ENCODE measurements around the gene SYNPO2.

The SYNPO2 gene

DNA sequence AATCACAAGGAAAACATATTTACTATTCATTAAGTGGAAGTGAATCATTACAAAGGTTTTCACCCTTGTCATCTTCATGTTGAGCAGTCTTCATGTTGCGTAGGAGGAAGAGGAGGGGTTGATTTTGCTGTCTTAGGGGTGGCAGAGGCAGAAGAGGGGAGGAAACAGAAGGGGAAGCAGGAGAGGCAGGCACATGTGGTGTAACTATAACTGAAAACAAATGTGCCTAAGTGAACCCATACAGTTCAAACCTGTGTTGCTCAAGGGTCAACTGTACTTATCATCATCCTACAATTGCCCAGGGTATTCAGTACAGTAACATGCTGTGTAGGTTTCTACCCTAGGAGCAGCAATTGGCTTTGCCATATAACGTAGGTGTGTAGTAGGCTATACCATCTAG is 47.2 kb downstream of the SYNPO2 start:
- DNase-seq = no peak

DNA sequence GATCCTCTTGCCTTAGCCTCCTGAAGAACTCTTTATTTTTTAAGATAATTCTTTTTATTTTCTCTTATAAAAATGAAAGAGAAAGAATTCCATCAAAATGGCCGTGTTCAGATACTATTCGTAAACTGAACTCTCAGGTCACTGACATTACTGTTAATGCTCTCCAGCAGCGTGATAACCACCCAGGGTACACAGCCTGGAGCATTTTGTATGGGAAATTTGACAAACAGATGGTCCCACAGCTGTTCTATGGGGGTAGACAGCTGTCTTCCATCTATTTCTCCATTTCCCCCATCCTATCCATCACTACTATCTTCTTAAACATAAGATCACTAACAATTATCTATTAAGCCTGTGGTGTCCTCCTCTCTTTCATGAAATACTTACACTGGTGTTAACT is 47.8 kb downstream of the SYNPO2 start:
- DNase-seq = no peak

DNA sequence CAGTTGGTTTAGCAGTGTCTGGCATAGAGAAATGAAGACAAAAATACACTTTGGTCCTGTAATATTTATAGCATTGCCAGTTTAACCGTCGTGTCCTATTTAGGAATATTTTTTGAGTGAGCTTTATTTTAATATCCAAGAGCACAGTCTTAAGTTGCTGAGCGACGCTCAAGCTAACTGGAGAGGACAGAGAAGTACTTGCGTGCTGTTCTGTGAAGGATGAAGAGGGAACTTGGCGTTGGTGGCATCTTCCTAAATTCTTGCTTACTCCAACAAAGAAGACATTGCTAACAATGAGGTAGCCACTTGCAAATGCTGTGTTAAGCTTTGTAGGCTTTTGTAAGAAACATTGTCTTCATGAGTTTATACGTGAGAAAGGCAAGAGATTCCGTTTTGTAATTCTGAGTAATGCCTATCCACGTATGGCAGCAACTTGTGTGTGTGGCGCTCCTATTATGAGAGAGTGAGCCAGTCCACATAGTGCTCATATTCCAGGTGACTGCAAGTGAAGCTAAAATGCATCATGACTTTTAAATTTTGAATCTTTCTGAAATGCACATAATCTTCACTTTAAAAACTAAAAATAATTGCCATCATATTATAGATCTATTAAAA is 50.6 kb downstream of the SYNPO2 start:
- no peak for DNase-seq

DNA sequence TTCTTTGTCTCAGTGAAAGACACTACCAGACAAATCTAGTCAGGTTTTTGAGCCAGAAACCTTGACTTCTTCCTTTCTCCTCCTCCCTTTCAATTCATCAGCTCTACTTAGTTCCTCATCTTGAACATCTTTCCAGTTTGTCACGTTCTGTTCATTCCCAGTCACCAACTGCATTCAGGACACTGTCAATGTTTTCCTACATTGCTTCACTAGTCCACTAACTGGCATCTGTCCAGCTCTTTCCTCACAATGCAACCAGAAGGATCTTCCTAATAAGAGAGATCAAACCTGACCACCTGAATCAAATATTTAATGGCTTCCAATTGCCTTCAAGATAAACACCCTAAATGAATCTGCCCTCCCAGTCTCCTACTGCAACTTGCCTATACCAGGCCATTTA is 52.5 kb downstream of the SYNPO2 start:
- DNase-seq = no peak

DNA sequence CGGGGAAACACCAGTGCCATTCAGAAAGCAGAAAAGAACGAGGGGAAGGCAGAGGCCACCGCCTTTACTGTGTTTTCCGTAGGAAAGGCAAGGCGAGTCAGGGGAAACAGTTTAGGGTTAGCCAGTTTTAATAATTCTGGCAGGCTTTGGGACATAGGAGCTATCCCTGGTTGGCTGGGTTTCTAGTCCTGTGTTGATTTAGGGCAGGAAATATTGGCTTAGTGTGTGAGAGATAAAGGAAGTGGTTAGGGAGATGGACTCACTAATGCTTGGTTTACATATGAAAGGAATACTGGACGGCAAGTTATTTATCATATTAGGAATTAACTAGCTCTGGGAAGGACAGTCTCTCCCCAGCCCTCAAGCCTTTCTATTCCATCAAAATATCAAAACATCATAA is 53.1 kb downstream of the SYNPO2 start:
- DNase-seq = no peak

DNA sequence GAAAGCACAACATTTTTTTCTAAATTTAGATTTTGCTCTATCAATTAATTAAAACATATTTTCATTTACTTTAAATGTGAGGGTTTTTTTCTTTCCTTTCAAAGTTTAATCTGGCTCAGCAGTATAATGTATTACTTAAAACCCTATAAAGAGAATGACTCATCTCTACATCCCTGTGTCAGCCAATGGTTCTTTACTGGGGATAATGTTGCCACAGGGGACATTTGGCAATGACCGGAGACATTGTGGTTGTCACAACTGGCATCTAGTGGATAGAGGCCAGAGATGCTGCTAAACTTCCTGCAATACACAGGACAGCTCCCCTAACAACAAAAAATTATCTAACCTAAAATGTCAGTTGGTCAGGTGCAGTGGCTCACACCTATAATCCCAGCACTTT is 53.8 kb downstream of the SYNPO2 start:
- DNase-seq = no peak

DNA sequence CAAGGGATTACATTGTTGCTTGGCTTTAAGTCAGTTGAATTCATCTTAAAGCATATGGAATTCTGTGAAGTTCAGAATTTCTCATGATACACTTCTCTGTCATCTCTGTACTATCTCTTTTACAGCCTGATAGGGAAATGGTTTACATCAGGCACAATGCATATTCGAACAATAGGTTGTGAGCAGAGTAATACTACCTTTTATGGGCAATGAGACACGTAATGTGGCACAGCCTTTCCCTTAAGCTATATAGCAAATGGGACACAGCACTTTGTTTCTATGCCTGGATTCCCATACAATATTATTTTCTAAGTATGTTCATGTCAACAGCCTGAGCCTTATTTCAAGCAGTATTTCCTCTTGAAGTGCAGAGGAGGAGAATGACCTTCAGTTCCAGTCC is 58.4 kb downstream of the SYNPO2 start:
- no peak for DNase-seq

DNA sequence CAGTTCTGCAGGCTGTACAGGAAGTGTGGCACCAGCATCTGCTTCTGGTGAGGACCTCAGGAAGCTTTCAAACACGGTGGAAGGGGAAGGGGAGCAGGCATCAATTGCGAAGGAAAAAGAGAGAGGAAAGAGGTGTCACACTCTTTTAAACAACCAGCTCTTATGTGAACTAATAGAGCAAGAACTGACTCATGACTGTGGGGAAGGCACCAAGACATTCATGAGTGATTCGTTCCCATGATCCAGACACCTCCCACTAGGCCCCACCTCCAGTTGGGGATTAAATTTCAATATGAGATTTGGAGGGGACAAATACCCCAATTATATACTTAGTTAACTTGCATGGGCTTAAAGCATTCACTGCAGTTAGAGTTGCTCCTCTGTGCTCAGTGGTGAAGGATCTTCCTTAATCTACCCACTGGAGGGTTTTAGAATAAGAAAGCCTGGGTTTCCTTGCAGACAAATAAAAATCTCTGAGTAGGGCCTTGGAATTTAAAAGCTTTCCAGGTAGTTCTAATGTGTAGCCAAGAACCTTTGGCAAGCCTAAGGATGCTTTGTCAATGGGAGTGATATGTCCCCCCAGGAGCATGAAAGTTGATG is 60.0 kb downstream of the SYNPO2 start:
- DNase-seq = no peak

DNA sequence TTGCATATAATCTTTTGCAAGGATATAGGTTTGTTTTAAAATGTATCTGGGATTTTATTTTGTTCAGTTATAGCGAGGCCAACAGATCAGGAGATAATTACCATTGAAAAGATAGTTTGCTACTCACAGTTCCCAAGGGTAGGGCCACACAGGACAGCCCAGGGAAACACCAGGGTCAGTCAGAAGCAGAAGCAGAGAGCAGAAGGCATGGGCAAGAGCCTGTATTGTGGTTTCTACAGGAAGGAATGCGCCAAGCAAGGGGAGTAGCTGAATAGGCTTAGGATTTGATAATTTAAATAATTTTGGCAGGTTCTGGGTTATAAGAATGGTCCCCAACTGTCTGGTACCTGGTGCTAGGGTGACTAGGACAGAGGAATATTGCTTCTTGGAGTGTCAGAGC is 61.6 kb downstream of the SYNPO2 start:
- DNase-seq = no peak

DNA sequence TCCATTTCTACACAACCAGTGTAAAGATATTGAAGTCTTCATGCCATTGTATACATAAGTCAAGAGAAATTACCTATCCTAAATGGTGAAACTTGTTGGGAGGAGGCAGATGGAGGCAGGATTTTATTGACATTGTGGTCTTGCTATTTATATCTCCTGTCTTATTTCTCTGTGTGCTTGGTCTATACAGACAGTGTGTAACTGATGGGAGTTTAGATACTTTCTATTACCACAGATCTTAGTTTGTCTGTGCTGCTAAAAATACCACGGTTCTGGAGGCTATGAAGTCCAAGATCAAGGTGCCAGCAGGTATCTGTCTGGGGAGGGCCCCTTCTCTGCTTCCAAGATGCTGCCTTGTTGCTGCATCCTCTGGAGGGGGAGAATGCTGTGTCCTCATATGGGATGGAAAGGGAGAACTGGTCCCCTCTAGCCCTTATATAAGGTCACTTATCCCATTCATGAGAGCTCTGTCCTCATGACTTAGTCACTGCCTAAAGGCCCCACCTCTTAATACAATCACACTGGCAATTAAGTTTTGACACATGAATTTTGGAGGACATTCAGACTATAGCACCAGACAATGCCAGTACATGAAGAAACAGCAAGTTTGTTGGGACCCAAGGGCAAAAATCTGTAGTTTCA is 62.4 kb downstream of the SYNPO2 start:
- no peak for DNase-seq

DNA sequence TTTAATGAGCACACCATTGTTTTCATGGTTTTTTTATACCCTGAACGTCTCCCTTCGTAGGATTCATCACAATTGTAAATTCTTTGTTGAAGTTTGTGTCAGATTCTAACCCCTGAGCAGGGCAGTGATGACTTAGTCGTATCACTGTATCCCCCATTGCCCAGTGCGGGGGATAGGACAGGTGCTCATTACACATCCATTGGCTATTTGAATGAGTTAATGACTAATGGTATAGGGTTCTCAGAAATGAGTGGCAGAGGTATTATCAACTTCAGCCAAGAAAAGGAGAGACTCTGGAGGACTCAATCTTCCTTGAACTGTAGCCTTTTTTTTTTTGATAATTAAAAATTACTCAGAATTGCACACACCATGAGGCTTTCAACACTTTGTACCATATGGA is 64.6 kb downstream of the SYNPO2 start:
- no peak for DNase-seq

DNA sequence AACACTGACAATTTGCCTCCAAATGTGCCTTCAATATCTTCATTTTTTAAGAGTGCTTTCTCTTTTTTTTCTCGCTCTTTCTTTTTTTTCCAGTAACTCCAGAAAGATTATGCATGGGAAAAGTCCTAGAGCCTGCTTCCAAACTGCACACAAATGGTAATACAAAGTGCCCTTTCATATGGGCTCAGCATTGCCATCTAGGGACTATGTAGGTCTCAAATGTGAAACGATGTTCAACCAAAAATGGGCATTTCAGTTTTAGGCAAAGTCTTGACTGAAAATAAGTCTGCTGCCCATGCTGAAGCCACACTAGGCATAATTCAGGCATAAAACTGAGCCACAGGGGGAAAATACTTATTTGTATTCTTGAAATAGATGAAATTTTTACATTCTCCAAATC is 65.6 kb downstream of the SYNPO2 start:
- peak in 1 of 2 experiments; percentile 9 for DNase-seq

DNA sequence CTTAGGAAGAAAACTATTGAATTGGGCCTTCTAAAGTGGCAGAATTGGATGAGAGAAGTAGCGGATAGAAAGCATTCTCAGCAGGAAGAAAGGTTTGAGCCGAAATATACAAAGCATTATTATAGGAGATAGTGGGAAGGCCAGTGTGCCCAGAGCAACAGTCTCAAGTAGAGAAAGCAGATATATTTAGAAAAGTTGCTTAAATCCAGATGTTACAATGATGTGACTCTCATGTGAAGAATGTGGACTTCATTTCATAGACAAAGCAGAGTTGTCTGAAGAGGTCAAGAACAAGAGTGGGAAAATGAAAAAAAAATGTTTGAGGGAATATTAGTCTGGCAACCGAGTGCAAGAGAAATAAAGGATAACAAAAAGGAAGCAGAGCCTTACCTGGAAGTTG is 66.9 kb downstream of the SYNPO2 start:
- no peak for DNase-seq

DNA sequence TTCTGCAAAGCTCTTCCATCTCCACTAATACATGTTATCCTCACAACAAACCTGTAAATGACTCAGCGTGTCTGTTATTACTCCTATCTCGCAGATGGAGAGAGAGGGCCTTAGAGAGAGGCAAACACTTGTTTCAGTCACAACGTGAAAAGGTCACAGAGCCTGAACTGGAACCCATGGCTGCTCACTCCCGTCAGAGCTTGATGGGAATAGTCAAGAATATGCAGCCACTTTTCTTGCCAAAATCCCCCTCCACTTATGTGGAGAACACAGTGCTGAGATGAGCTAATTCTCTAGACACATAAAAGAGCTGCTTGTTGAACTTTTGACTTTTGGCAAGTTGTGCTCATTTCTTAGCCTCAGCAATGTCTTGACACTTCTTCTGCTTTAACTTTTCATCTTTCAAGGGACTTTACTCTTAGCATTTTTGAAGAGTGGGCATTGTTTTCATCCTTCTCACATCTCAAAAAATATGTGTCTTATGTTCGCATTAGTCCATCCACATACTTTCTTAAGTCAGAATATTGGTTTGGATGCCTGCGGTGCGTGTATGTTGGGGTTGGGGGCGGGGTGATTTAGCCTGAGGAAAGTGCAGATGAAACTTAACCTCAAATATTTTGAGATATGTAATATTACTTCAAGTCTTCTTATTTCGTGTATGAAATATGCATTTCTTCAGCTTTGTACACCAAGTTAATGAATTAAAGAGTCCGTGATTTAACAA is 69.2 kb downstream of the SYNPO2 start:
- no peak for DNase-seq

DNA sequence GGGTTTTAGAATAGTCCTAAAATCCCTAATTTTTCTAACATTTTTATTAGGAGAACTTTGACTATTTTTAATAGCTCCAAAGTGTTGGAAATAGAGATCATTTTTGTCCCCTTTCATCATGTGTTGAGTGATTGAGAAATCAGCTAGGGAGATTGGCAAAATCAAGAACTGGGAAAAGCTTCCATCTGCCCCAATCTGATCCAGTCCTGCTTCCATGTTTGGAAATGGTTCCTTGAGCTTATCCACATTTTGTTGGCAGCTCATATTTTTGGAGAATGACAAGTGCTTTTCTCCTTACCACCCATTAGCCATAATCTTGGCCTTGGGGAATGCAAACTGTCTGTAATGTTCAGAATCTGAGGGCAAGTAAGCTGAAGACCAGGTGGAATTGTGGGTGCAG is 73.9 kb downstream of the SYNPO2 start:
- no peak for DNase-seq

DNA sequence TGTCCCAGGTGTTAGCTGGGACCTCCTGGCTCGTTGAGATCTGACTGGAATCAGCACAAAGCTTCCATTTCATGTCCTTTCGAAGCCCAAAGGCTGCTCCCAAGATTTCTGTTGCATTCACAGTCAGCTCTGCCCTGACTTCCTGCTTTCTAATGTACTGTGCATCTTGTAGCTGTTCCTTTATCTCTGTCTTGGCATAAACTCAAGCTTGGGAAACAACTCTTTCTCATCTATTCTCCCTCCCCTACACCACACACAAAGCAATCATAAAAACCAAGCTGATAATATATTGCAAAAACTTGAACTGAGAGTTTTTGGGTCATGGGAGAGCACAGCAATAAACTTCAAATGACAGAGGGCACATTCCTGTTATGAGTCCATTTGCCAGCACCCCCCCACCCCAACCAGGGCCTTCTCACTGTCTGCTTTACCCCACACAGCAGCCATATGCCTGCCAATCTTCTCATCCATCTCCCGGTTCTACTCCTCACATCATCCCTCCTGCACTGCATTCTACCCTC is 76.3 kb downstream of the SYNPO2 start:
- DNase-seq = no peak

DNA sequence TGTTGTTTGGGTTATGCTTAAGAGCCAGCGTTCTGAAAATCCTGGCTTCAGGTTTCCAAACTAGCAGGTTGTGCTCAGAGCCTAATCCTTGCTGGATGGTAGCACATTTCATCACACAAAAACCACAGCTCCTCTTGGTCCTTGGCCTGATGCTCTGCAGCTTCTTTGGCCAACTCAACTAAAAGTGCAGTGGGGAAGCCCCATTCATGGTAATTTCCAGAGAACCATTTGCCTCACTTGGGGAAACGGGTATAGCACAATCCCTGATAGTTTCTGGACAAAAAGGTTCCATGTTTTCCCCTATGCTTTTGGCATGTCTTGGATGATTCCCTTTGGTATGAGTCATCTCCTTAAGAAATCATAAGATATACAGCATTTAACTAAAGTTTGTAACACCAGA is 78.7 kb downstream of the SYNPO2 start:
- DNase-seq = no peak

DNA sequence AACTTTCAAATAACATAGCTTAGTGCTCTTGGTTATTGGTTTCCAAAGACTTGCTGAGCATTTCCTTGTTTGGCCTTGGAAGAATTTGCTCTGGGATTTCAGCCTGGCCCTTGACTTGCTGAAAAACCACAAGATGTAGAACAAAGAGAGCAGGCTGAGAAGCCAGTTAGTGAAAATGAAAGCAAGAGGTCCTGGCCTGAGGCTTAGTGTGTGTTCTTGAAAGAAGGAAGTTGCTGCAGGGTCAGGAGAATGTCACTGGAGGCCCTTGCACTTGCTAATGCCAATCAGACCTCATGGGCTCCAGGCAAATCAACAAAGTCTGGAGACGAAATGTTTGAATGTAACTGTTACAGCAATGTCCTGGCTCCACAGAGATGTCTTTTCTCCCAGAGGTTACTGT is 79.4 kb downstream of the SYNPO2 start:
- no peak for DNase-seq

DNA sequence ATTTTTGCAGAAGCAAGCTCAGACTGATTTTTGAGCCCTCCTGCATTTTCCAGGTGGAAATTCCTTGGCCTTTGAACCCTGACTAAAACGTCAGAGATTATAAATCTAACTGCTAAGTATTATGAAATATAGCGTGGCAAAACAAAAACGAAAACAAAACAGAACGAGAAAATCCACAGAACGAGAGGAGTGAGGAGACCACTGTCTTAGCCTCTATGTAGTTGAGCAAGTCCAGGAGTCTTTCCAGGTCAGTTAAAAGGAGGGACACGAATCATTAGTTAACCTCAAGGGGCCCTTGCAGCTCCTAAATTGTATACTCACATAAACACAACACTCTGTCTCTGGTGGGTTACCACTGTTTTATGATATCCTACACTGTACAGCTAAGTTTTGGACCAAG is 80.2 kb downstream of the SYNPO2 start:
- DNase-seq = no peak

DNA sequence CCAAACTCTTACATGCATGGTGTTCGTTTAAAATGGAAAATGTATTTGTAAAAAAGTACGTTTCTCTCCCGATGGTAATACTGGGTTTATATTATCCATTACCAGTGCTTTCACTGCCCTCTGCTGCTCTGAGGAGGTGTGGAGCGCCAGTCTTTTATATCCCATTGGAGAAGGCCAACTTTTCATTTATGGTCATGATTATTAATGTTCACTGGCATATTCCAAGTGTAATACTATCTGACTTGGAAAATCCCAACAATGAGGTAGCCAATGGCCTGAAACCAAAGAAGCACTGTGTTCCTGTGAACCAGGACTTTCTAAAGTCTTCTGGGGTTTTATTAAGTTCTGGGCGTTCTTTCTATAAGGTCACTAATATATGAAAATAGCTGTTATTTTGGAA is 80.7 kb downstream of the SYNPO2 start:
- peak in 1 of 2 experiments; percentile 59 for DNase-seq

DNA sequence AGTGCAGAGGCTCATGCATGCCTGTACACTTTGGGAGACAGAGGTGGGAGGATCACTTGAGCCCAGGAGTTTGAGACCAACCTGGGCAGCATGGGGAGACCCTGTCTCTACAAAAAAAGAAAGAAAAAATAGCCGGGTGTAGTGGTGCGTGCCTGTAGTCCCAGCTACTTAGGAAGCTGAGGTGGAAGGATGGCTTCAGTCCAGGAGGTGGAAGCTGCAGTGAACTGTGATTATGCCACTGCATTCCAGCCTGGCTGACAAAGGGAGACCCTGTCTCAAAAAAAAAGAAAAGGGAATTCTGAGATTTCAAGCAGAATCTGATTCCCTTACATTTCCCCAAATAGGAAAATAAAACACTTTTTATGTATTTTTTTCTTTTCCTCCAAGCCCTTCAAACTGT is 83.5 kb downstream of the SYNPO2 start:
- no peak for DNase-seq

DNA sequence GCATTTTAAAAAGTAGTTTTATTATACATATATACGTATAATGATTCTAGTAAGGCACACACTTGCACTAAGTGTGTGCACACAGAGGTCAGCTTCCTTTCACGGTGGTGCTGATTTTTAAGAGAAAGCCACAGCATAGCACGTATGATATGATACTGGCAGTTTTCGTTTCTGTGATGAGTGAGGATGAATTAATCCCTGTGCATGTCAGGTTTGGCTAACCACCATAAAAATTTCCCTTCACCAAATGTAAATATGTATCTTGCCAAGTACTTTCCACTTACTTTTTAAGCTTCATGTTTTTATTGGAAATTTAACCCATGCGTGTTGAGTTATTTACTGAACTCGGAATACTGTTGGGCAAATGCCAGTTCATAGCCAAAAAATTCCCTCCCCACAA is 84.6 kb downstream of the SYNPO2 start:
- DNase-seq = no peak

DNA sequence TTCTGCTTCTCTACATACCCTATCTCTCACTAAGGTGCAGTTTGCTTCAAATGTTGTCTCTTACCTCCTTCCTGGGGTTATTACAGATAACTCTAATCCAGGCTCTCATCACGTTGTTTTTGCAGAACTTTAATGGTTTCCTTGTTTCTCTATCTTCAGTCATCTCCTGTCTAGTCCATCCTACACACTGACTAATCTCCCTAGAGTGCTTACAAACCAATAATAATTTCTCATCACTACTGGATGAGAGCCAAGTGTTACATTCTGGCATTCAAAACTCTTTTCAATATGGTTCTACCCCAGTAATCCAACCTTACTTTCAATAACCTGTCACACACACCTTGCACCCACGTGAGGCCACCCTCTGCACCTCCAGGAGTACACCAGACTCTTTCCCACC is 86.1 kb downstream of the SYNPO2 start:
- DNase-seq = no peak

All from NCI-H526 (cell line).